ENCODE data around the gene AGT.

DNA sequence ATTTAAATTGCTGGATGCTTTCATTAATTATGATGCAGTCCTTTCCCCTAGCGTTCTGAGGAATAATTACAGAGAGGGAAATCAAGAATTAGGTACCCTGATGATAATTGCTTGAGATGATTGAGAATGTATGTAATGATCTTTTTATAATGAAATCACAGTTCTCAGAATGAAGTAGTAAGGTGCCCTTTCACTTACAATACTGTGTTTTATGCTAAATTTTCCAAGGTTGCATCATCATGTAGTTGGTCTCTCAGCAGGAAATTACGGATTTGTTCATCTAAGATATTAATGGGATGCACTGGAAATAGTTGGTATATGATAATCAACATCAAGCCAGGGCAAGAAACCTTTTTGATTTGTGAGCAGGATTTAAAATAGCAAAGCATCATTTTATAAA, 34.1 kb downstream of the AGT start:
- no peak for TF ChIP-seq CTCF (IDR thresholded peaks at IDR 0.05; ENCODE audit: borderline replicate concordance, extremely low read depth, low read length, poor library complexity, severe bottlenecking)
- TF ChIP-seq EZH2 (IDR thresholded peaks at IDR 0.05; ENCODE audit: borderline replicate concordance, low read depth, low read length, severe bottlenecking): no peak

Measured in DND-41 (cell line).